ENCODE measurements around the gene SI.
"Not testable (repeated sequence)": the region's sequence is repeated elsewhere in the genome, so short reads cannot be mapped to it uniquely, and the experiment has no call there.

SI gene

GRCh38 chr3:165078293-165078692 is at the start of gene SI:
Gene SI, minus strand, starts transcription at chr3:165078496. Its CDS starts 2,484 bp downstream, at chr3:165076012.
- no peak for DNase-seq

- DNase-seq: no peak
These were observed 47.5 kb upstream of the SI start for GRCh38 chr3:165125836-165126235.

- no peak for DNase-seq
These were observed 33.1 kb upstream of the SI start for GRCh38 chr3:165111401-165111800.

GRCh38 chr3:165103616-165104015 is 25.3 kb upstream of the SI start:
- DNase-seq: no peak

GRCh38 chr3:165082650-165083049 is 4.4 kb upstream of the SI start:
- no peak for DNase-seq

- DNase-seq: no peak
These were observed 2.9 kb upstream of the SI start for GRCh38 chr3:165081183-165081582.

GRCh38 chr3:165075695-165076094 is 2.6 kb downstream of the SI start:
- no peak for DNase-seq

GRCh38 chr3:165070682-165071081 is 7.6 kb downstream of the SI start:
- no peak for DNase-seq

GRCh38 chr3:165056510-165056909 is 21.8 kb downstream of the SI start:
- no peak for DNase-seq

- no peak for DNase-seq
These were observed 38.1 kb downstream of the SI start for GRCh38 chr3:165040186-165040585.

GRCh38 chr3:165011557-165011956 is 66.7 kb downstream of the SI start:
- no peak for DNase-seq

- no peak for DNase-seq
These were observed 93.3 kb downstream of the SI start for GRCh38 chr3:164984947-164985346.

- DNase-seq: no peak
These were observed 115.7 kb downstream of the SI start for GRCh38 chr3:164962610-164963009.

GRCh38 chr3:164952966-164953365 is 125.3 kb downstream of the SI start:
- no peak for DNase-seq

GRCh38 chr3:164951403-164951802 is 126.9 kb downstream of the SI start:
- DNase-seq: not testable (repeated sequence)

- DNase-seq: no peak
These were observed 137.6 kb downstream of the SI start for GRCh38 chr3:164940745-164941144.

- DNase-seq: no peak
These were observed 148.7 kb downstream of the SI start for GRCh38 chr3:164929642-164930041.

All from NCI-H510A (cell line).